HG03064 (cell line): ENCODE data around the gene RNF10.
"Not testable (repeated sequence)": the region's sequence is repeated elsewhere in the genome, so short reads cannot be mapped to it uniquely, and the experiment has no call there.

Experiments
- ATAC-seq: cut with Tn5 transposase; IDR thresholded peaks from one replicate; pipeline ENCODE4 v1.9.1; 2021; ENCODE audit warnings: low read depth; ENCODE audit not compliant: unreplicated experiment

Gene RNF10

DNA sequence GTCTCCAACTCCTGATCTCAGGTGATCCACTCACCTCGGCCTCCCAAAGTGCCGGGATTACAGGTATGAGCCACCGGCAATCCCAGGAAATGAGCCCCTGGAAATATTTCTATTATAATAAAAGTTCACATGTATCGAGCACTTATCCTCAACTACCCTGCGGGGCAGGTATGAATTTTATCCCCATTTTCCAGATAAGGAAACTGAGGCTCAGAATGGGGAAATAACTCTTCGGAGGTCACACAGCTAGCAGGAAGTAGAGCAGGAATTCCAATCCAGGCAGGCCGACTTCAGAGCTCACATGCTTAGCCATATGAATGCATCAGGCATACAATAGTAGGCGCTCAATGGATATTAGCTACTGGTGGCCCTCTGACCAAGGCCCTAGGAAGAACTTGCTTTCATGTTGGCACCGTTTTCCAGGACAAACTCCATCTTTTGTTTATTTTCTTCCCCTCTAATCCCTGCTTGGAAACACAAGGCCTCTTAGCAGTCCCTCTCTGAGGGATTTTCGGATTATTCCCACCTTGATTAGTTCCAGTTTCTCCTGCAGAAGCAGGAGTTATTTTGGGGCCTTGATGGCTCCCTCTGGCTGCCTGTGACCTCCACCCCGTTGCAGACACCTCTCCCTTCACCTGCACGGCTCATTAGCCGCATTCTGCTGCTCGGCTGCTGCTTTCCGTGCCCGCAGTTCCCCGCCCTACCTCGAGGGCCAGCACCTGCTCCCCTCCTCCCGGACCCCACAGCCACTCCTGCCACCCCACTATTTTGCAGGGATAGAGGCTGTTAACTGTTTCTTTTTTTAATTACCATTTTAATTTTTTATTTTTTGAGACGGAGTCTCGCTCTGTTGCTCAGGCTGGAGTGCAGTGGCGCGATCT, 65.8 kb downstream of the RNF10 start:
- no peak for ATAC-seq

DNA sequence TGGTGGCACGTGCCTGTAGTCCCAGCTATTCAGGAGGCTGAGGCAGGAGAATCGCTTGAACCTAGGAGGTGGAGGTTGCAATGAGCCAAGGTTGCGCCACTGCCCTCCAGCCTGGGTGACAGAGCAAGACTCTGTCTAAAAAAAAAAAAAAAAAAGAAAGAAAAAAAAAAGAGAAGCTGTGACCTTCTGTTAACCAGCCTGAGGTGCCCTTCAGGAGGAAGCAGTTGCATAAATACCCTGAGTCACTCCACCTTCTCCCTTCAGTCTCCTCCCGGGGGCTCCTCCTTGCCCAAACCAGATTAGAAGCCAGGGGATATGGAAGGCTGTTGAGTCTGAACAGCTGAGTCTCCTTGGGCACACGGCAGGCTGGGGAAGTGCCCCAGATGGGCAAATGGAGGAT, 68.3 kb downstream of the RNF10 start:
- not testable (repeated sequence) for ATAC-seq

DNA sequence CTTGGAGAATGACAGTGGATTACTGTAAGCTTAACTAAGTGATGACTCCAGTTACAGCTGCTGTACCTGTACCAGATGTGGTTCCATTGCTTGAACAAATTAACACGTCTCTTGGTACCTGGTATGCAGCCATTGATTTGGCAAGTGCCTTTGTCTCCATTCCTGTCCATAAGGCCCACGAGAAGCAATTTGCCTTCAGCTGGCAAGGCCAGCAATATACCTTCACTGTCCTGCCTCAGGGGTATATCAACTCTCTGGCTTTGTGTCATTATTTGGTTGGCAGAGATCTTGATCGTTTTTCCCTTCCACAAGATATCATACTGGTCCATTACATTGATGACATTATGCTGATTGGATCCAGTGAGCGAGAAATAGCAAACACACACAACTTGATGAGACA, 76.4 kb downstream of the RNF10 start:
- no peak for ATAC-seq

DNA sequence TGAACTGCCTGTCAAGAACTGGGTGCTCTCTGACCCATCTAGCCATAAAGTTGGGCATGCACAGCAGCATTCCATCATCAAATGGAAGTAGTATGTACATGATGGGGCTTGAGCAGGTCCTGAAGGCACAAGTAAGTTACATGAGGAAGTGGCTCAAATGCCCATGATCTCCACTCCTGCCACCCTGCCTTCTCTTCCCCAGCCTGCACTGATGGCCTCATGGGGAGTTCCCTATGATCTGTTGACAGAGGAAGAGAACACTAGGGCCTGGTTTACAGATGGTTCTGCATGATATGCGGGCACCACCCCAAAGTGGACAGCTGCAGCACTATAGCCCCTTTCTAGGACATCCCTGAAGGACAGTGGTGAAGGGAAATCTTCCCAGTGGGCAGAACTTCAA, 77.4 kb downstream of the RNF10 start:
- not testable (repeated sequence) for ATAC-seq

DNA sequence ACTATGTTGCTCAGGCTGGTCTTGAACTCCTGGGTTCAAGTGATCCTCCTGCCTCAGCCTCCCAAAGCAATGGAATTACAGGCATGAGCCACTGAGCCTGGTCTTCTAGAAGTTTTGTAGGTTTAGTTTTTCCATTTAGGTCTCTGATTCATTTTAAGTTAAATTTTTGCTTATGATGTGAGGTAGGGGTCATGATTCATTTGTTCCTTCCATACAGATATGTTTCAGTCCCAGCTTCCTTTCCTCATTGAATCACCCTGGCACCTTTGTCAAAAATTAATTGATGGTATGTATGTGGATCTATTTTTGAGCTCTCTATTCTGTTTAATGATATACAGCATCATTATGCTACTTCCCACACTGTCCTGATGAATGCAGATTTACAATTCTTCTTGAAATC, 80.7 kb downstream of the RNF10 start:
- no peak for ATAC-seq

DNA sequence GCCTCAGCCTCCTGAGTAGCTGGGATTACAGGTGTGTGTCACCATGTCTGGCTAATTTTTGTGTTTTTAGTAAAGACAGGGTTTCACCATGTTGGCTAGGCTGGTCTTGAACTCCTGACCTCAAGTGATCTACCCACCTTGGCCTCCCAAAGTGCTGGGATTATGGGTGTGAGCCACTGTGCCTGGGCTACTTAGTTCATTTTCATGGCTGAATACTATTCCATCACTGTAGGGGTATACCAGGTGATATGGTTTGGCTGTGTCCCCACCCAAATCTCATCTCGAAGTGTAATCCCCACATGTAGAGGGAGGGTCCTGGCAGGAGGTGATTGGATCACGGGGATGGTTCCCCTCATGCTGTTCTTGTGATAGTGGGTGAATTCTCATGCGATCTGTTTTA, 83.0 kb downstream of the RNF10 start:
- ATAC-seq: not testable (repeated sequence)

DNA sequence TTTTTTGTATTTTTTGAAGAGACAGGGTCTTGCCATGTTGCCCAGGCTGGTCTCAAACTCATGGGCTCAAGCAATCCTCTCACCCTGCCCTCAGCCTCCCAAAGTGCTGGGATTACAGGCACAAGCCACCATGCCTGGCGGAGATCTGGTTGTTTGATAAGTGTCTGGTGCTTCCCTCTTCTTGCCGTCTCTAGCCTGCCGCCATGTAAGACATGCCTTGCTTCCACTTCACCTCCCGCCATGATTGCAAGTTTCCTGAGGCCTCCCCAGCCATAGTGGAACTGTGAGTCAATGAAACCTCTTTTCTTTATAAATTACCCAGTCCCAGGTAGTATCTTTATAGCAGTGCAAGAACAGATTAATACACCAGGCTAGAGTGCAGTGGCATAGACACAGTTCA, 83.6 kb downstream of the RNF10 start:
- not testable (repeated sequence) for ATAC-seq

DNA sequence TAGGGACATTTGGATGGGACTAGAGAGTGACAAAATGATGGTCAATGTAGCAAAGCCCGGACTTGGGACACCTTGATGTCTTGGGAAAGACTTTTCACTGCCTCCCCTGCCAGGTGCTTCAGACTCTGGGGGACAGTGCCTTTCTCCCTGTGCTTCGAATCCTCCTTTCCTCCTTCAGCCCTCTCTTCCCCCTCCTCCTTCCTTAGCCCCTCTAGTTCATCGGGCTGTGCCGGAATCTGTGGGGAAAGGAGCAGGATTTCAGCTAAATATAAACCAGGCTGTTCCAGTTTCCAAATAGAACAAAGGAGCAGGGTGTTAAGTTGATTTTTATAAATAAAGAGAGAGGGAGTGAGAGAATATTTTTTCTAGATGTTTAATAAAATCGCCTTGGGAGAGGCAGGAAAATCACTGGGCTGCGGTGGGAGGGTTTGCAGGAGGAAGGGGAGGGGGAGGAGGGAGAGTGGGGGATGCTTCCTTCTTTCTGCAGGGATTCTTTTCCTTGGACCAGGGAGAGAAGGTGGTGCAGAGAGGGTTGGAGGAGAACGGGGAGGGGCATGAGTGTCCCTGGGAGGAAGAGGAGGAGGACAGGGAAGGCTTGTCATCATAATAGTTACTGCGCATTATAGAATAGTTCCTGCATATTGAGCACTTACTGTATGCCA, 84.9 kb downstream of the RNF10 start:
- no peak for ATAC-seq

DNA sequence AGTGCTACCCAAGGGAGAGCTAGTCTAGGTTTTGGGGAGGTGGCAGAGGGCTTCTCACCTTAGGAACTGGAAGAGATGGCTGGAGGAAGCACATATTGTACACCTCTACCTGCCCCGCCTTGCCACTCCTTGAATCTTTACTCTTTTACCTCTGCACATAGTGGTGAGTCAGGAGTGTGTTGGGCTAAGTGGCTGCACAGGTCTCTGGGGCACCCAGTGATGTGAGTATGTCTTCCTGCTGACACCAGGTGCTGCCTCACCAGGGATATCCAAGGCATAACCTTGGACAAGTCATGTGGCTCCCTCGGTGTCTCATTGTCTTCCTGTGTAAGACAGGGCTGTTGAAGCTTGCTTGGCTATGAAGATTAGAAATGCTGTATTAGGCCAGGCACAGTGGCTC, 86.5 kb downstream of the RNF10 start:
- no peak for ATAC-seq

DNA sequence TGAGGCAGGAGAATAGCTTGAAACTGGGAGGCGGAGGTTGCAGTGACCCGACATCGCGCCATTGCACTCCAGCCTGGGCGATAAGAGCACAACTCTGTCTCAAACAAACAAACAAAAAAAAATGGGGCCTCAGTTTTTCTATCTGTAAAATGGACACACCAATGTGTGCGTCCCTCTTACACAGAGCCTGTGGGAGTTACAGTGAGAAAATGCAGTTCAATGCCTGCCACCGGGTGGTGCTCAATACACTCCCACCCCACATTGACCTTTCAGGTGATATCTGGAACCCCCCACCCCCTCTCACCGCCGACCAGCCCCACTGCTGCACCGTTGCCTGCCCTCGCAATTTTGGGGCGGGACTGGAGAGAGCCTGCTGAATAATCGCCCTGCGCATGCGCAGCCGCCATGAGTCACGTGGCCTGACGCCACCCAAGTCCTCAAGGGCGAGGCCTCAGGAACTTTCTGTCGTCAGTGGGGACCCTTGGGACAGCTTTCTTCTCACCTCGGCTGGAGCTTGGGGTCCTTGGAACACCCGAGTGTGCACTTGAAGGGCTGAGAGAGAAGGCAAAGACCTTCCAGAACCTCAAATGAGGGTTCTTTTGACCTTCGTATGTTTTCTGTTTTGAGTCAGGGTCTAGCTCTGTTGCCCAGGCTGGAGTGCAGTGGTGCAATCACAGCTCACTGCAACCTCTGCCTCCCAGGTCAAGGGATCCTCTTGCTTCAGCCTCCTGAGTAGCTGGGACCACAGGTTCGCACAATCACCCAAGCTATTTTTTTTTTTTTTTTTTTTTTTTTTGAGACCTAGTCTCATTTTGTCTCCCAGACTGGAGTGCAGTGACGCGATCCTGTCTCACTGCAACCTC, 91.6 kb downstream of the RNF10 start:
- ATAC-seq: no peak
